WTC11 (cell line): ENCODE results near the gene PRX.

Source experiments
- ATF1 ChIP-seq: sonication (generic); formaldehyde crosslinking; IDR thresholded peaks from 2 replicates; pipeline ENCODE4 v1.8.1; 2023; ENCODE audit warnings: mild to moderate bottlenecking, moderate library complexity, missing genetic modification reagents
- CBFB ChIP-seq: sonication (generic); formaldehyde crosslinking; IDR thresholded peaks from 2 replicates; pipeline ENCODE4 v1.8.1; 2022; ENCODE audit warnings: mild to moderate bottlenecking, low read depth, missing genetic modification reagents
- CREB1 ChIP-seq: sonication (generic); formaldehyde crosslinking; IDR thresholded peaks from 2 replicates; pipeline ENCODE4 v1.8.0; 2023; ENCODE audit warnings: mild to moderate bottlenecking, missing genetic modification reagents
- FOXJ3 ChIP-seq: sonication (generic); formaldehyde crosslinking; IDR thresholded peaks from 2 replicates; pipeline ENCODE4 v1.9.0; 2021; ENCODE audit warnings: missing genetic modification reagents, mild to moderate bottlenecking, borderline replicate concordance
- RELA ChIP-seq: sonication (generic); formaldehyde crosslinking; IDR thresholded peaks from 2 replicates; pipeline ENCODE4 v1.8.1; 2022; ENCODE audit warnings: missing genetic modification reagents, mild to moderate bottlenecking, borderline replicate concordance
- ZNF138 ChIP-seq: sonication (generic); formaldehyde crosslinking; conservative IDR thresholded peaks from 2 replicates; pipeline ENCODE4 v1.8.1; 2022; ENCODE audit warnings: mild to moderate bottlenecking, moderate library complexity, missing genetic modification reagents
- TF ChIP-seq, protein P1 (sequence below): fragments of 200-600 bp; IDR thresholded peaks from 2 replicates; pipeline ENCODE4 v1.8.0; 2022; ENCODE audit warnings: antibody characterized with exemption
- TF ChIP-seq, protein P2 (sequence below): sonication (generic); formaldehyde crosslinking; IDR thresholded peaks from 2 replicates; pipeline ENCODE4 v1.8.1; 2023; ENCODE audit warnings: mild to moderate bottlenecking, moderate library complexity, missing genetic modification reagents
- TF ChIP-seq, protein P3 (sequence below): sonication (generic); formaldehyde crosslinking; conservative IDR thresholded peaks from 2 replicates; pipeline ENCODE4 v1.8.1; 2023; ENCODE audit warnings: mild to moderate bottlenecking, low read depth, missing genetic modification reagents, moderate library complexity
- TF ChIP-seq, protein P4 (sequence below): sonication (generic); formaldehyde crosslinking; IDR thresholded peaks from 2 replicates; pipeline ENCODE4 v1.8.0; 2022; ENCODE audit warnings: mild to moderate bottlenecking, missing genetic modification reagents
- TF ChIP-seq, protein P5 (sequence below): sonication (generic); formaldehyde crosslinking; IDR thresholded peaks from 2 replicates; pipeline ENCODE4 v1.8.0; 2022; ENCODE audit warnings: mild to moderate bottlenecking, missing genetic modification reagents
- TF ChIP-seq, protein P6 (sequence below): sonication (generic); formaldehyde crosslinking; IDR thresholded peaks from 2 replicates; pipeline ENCODE4 v1.8.1; 2023; ENCODE audit warnings: mild to moderate bottlenecking, missing genetic modification reagents, moderate library complexity
- TF ChIP-seq, protein P7 (sequence below): sonication (generic); formaldehyde crosslinking; IDR thresholded peaks from 2 replicates; pipeline ENCODE4 v1.8.1; 2023; ENCODE audit warnings: mild to moderate bottlenecking, missing genetic modification reagents, moderate library complexity

DNA sequence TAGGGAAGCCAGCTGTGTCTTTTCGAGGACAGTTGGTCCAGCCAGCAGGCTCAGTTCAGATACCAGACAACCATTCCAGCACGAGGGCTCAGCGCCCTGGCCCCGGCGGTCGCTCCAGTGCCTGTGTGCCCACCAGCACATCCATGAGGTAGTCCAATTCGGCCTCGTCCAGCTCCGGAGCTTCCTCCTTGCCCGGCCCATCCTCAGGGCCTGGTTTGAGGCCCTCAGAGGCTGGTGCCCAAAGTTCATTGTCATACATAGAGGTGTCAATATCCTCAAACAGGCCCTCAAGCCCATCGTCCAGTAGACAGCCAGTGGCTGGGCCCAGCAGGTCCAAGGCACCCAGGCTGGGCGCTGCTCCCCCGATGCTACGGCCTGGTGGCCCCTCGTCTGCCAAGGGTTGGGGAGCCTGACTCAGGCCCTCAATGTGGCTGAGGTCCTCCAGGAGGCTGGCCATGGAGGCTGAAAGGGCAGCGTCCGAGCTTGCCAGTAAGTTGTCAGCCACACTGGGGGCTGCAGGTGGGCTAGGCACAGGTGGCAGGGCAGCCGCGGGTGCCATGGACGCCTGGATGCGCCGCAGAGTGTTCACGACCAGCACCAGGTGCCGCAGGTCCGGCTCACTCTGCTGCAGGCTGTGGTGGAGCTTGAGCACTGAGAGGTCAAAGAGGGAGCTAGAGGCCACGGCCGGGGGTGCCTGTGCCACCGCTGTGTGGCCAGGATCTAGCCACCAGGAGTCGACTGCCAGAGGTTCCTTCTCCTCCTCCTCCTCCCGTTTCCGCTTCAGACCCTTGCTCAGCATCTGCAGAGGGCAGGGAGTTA lies 9.8 kb upstream of the PRX start:
- TF ChIP-seq ATF1 (CRISPR knock-in tag) (no peak), CREB1 (CRISPR knock-in tag) (no peak), FOXJ3 (no peak), RELA (CRISPR knock-in tag) (no peak), CBFB (CRISPR knock-in tag) (no peak), ZNF138 (no peak)
- TF ChIP-seq, protein P1, sequence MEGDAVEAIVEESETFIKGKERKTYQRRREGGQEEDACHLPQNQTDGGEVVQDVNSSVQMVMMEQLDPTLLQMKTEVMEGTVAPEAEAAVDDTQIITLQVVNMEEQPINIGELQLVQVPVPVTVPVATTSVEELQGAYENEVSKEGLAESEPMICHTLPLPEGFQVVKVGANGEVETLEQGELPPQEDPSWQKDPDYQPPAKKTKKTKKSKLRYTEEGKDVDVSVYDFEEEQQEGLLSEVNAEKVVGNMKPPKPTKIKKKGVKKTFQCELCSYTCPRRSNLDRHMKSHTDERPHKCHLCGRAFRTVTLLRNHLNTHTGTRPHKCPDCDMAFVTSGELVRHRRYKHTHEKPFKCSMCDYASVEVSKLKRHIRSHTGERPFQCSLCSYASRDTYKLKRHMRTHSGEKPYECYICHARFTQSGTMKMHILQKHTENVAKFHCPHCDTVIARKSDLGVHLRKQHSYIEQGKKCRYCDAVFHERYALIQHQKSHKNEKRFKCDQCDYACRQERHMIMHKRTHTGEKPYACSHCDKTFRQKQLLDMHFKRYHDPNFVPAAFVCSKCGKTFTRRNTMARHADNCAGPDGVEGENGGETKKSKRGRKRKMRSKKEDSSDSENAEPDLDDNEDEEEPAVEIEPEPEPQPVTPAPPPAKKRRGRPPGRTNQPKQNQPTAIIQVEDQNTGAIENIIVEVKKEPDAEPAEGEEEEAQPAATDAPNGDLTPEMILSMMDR = no peak
- TF ChIP-seq, protein P2, sequence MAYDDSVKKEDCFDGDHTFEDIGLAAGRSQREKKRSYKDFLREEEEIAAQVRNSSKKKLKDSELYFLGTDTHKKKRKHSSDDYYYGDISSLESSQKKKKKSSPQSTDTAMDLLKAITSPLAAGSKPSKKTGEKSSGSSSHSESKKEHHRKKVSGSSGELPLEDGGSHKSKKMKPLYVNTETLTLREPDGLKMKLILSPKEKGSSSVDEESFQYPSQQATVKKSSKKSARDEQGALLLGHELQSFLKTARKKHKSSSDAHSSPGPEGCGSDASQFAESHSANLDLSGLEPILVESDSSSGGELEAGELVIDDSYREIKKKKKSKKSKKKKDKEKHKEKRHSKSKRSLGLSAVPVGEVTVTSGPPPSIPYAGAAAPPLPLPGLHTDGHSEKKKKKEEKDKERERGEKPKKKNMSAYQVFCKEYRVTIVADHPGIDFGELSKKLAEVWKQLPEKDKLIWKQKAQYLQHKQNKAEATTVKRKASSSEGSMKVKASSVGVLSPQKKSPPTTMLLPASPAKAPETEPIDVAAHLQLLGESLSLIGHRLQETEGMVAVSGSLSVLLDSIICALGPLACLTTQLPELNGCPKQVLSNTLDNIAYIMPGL = no peak
- TF ChIP-seq, protein P3, sequence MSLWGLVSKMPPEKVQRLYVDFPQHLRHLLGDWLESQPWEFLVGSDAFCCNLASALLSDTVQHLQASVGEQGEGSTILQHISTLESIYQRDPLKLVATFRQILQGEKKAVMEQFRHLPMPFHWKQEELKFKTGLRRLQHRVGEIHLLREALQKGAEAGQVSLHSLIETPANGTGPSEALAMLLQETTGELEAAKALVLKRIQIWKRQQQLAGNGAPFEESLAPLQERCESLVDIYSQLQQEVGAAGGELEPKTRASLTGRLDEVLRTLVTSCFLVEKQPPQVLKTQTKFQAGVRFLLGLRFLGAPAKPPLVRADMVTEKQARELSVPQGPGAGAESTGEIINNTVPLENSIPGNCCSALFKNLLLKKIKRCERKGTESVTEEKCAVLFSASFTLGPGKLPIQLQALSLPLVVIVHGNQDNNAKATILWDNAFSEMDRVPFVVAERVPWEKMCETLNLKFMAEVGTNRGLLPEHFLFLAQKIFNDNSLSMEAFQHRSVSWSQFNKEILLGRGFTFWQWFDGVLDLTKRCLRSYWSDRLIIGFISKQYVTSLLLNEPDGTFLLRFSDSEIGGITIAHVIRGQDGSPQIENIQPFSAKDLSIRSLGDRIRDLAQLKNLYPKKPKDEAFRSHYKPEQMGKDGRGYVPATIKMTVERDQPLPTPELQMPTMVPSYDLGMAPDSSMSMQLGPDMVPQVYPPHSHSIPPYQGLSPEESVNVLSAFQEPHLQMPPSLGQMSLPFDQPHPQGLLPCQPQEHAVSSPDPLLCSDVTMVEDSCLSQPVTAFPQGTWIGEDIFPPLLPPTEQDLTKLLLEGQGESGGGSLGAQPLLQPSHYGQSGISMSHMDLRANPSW (CRISPR knock-in tag) = no peak
- TF ChIP-seq, protein P4, sequence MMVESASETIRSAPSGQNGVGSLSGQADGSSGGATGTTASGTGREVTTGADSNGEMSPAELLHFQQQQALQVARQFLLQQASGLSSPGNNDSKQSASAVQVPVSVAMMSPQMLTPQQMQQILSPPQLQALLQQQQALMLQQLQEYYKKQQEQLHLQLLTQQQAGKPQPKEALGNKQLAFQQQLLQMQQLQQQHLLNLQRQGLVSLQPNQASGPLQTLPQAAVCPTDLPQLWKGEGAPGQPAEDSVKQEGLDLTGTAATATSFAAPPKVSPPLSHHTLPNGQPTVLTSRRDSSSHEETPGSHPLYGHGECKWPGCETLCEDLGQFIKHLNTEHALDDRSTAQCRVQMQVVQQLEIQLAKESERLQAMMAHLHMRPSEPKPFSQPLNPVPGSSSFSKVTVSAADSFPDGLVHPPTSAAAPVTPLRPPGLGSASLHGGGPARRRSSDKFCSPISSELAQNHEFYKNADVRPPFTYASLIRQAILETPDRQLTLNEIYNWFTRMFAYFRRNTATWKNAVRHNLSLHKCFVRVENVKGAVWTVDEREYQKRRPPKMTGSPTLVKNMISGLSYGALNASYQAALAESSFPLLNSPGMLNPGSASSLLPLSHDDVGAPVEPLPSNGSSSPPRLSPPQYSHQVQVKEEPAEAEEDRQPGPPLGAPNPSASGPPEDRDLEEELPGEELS (CRISPR knock-in tag) = 0 out of 2 replicates have a peak, but pooled peaks have one; percentile 22
- TF ChIP-seq, protein P5, sequence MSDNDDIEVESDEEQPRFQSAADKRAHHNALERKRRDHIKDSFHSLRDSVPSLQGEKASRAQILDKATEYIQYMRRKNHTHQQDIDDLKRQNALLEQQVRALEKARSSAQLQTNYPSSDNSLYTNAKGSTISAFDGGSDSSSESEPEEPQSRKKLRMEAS (CRISPR knock-in tag) = no peak
- TF ChIP-seq, protein P6, sequence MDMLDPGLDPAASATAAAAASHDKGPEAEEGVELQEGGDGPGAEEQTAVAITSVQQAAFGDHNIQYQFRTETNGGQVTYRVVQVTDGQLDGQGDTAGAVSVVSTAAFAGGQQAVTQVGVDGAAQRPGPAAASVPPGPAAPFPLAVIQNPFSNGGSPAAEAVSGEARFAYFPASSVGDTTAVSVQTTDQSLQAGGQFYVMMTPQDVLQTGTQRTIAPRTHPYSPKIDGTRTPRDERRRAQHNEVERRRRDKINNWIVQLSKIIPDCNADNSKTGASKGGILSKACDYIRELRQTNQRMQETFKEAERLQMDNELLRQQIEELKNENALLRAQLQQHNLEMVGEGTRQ = no peak
- TF ChIP-seq, protein P7, sequence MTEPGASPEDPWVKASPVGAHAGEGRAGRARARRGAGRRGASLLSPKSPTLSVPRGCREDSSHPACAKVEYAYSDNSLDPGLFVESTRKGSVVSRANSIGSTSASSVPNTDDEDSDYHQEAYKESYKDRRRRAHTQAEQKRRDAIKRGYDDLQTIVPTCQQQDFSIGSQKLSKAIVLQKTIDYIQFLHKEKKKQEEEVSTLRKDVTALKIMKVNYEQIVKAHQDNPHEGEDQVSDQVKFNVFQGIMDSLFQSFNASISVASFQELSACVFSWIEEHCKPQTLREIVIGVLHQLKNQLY (CRISPR knock-in tag) = no peak
